Measurements from ENCODE around the gene CDKAL1. TPM values are rescaled to one million over a fixed set of nuclear protein-coding genes. Genes with fewer than 3 reads are reported as not detected.
"Not testable (repeated sequence)": the region's sequence is repeated elsewhere in the genome, so short reads cannot be mapped to it uniquely, and the experiment has no call there.

CDKAL1 gene
- total RNA-seq, 1 donor from 2014 or later: 11.6 TPM

GRCh38 chr6:20907486-20908071, 373.3 kb downstream of the CDKAL1 start:
- peak; percentile 56 for DNase-seq (ENCODE audit: missing footprints)
- no peak for ATAC-seq
- intact Hi-C loops (cut with DNase I): no loop called here

DNA sequence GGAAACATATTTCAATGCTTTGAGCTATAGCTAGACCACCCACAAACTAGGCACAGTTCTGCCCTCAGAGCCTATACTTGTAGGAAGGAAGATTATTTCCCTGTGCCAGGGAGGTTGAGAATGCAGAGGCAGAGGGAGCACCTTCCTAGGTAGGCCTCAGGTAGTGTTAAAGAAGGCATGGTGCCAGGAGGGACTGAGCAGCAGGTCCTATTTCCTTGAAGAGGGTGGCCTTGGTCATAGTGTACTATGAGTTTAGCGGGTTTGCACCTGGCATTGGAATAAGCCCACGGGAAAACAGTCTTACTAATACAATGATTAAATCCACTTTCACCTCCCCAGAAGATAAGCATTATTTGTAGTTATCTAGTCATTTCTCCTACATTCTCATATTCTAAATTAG, 375.4 kb downstream of the CDKAL1 start:
- ATAC-seq: no peak
- DNase-seq (ENCODE audit: missing footprints): no peak
- intact Hi-C loops (cut with DNase I): no loop called here

GRCh38 chr6:20911712-20912111, 377.5 kb downstream of the CDKAL1 start:
- intact Hi-C loops (cut with DNase I): no loop called here
- ATAC-seq (no peak), DNase-seq (ENCODE audit: missing footprints) (no peak)

DNA sequence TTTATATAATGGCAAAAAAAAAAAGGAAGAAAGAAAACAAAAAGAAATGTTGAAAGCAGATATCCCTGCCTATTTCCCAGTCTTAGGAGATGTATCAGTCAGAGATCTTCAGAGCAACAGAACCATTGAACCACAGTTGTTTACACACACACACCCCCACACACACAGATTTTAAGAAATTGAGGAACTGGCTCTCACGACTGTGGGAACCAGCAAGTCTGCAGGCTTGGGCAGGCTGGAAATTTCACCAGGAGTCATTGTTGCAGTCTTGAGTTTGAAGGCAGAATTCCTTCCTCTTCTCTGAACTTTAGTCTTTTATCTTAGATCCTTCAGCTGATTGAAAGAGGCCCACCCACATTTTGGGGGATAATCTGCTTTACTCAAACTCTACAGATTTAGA, 380.9 kb downstream of the CDKAL1 start:
- intact Hi-C loops (cut with DNase I): no loop called here
- DNase-seq (ENCODE audit: missing footprints) (no peak), ATAC-seq (no peak)

GRCh38 chr6:20915626-20916025, 381.4 kb downstream of the CDKAL1 start:
- intact Hi-C loops (cut with DNase I): no loop called here
- DNase-seq (ENCODE audit: missing footprints) (no peak), ATAC-seq (no peak)

DNA sequence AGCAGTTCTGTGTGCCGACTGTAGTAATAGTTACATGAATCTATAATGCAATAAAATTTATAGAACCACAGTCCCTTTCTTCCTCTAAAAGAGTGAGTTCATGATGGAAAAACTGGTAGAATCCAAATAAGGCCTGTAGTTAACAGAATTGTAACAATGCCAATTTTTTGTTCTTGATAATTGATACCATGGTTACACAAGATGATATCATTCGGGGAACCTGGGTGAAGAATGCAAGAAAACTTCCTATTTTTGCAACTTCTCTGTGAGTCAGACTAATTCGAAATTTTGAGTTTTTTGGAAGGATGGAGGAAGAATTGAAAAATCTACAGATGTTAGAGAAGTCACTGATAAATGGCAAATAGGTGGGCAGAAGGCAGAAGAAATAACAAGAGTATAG, 381.8 kb downstream of the CDKAL1 start:
- DNase-seq (ENCODE audit: missing footprints) (no peak), ATAC-seq (no peak)
- intact Hi-C loops (cut with DNase I): no loop called here

GRCh38 chr6:20918868-20919267, 384.6 kb downstream of the CDKAL1 start:
- intact Hi-C loops (cut with DNase I): no loop called here
- ATAC-seq (no peak), DNase-seq (ENCODE audit: missing footprints) (no peak)

DNA sequence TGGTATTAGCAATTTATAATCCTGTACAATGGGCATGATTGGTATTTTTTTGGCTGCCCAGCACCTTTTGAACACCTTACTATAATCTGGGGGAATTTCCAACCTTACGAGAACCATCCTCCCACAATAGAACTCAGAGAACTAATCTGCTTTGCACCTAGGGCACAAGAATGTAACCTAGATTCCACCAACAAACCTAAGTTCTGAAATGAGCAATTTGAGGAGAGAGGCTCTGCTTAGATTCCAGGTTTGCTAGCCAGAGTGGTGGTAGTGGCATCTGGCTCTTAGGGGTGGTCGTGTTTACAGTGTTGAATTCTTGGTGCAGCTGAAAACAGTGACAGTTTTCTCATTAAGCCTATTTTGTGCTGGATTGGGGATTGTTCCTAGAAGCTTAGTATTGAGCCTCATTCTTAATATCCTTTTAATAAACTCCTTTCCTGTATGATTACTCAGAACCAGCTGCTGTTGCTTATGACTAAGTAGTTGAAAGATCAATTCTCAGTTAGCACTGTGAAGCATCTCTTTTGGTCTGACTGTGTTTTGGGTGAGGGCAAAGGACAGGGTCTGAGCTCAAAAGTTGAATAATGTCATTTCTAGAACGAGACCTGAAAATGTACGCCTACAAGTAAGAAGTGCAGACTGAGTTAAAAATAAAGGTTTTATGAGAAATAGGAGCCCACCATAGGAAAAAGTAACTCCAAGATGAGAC, 385.6 kb downstream of the CDKAL1 start:
- intact Hi-C loops (cut with DNase I): no loop called here
- DNase-seq (ENCODE audit: missing footprints) (no peak), ATAC-seq (no peak)

GRCh38 chr6:20921578-20921977, 387.3 kb downstream of the CDKAL1 start:
- intact Hi-C loops (cut with DNase I): no loop called here
- no peak for DNase-seq (ENCODE audit: missing footprints)
- peak; percentile 76 for ATAC-seq

DNA sequence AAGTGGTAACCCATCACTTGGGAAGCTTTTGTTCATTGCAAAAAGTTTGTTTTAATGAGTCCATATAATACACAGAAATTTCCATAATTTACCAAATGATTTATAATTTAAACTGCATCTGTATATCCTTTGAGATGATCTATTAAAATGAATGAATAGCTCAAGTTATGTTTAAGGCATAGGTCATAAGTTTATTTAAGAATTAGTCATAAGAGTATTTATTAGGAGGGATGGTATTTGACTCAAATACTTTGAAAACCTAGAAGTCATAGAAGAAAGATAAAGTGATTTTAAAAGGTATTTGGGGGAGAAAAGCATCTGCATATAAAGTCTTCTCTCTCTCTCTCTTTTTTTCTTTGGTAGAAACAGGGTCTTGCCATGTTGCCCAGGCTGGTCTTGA, 388.5 kb downstream of the CDKAL1 start:
- DNase-seq (ENCODE audit: missing footprints) (no peak), ATAC-seq (no peak)
- intact Hi-C loops (cut with DNase I): no loop called here

DNA sequence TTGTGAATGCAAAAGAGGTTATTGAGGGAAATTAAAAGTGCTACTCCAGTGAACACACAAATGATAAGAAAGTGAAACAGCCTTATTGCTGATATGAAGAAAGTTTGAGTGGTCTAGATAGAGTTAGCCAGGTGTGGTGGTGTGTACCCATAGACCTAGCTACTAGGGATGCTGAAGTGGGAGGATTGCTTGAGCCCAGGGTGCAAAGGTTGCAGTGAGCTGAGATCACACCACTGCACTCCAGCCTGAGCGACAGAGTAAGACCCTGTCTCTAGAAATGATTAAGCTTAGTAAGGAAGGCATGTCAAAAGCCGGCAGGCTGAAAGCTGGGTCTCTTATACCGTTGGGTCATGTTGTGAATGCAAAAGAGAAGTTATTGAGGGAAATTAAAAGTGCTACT, 389.8 kb downstream of the CDKAL1 start:
- ATAC-seq; intact Hi-C loops (cut with DNase I): not testable (repeated sequence)

GRCh38 chr6:20924911-20925543, 390.8 kb downstream of the CDKAL1 start:
- intact Hi-C loops (cut with DNase I): no loop called here
- DNase-seq (ENCODE audit: missing footprints): no peak
- ATAC-seq: no peak

More for the DNA sequence above, 389.8 kb downstream of the CDKAL1 start:
- not testable (repeated sequence) for DNase-seq (ENCODE audit: missing footprints)

GRCh38 chr6:20927130-20927860, 393.0 kb downstream of the CDKAL1 start:
- ATAC-seq: no peak
- DNase-seq (ENCODE audit: missing footprints): no peak
- intact Hi-C loops (cut with DNase I): no loop called here

GRCh38 chr6:20929283-20929682, 395.0 kb downstream of the CDKAL1 start:
- ATAC-seq: no peak
- DNase-seq (ENCODE audit: missing footprints): no peak
- intact Hi-C loops (cut with DNase I): no loop called here

GRCh38 chr6:20931093-20931492, 396.8 kb downstream of the CDKAL1 start:
- intact Hi-C loops (cut with DNase I): no loop called here
- no peak for DNase-seq (ENCODE audit: missing footprints)
- no peak for ATAC-seq

- DNase-seq (ENCODE audit: missing footprints): no peak
- no peak for ATAC-seq
- intact Hi-C loops (cut with DNase I): no loop called here
Measured at GRCh38 chr6:20931772-20932171, 397.5 kb downstream of the CDKAL1 start.

DNA sequence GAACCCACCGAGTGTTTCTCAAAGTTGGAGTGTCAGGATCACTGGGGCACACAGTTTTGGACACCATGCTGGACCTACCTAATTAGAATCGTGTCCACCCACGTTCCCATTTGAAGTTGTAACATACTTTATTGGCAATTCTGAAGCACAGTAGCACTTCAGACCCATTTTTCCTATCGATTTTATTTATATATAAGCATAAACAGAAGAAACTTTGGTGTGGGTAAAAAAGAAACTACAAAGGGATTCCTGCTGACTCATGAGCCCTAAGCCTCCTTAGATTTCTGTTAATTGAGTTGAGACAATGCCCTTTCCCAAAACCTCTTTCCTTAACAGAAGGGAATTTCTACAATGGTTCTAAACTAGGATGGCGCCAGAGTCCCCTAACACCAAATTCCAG, 398.0 kb downstream of the CDKAL1 start:
- DNase-seq (ENCODE audit: missing footprints) (no peak), ATAC-seq (no peak)
- intact Hi-C loops (cut with DNase I): no loop called here

- DNase-seq (ENCODE audit: missing footprints) (no peak), ATAC-seq (no peak)
- intact Hi-C loops (cut with DNase I): no loop called here
Measured at GRCh38 chr6:20933057-20933788, 399.0 kb downstream of the CDKAL1 start.

GRCh38 chr6:20936949-20937348, 402.7 kb downstream of the CDKAL1 start:
- no peak for DNase-seq (ENCODE audit: missing footprints)
- intact Hi-C loops (cut with DNase I): no loop called here
- no peak for ATAC-seq

All from Right ventricle myocardium inferior (tissue), 1 donor.